AG09309 (cell line): ENCODE measurements around the gene RPL36.

Experiments
- DNase-seq: peaks from one replicate; pipeline ENCODE4 v3.0.0-alpha.2; 2010; ENCODE audit warnings: low read depth
- H3K4me3 ChIP-seq: 2 replicates; pipeline ENCODE4 v1.5.1; 2011; ENCODE audit warnings: mild to moderate bottlenecking, low read depth, low read length, moderate library complexity; ENCODE audit not compliant: control insufficient read depth
- TF ChIP-seq, protein P1 (sequence below): IDR thresholded peaks from 2 replicates; pipeline ENCODE4 v1.5.1; 2011; ENCODE audit warnings: mild to moderate bottlenecking, low read depth, low read length, inconsistent platforms; ENCODE audit not compliant: insufficient read depth, control insufficient read depth; ENCODE audit errors: missing control alignments

The RPL36 gene

DNA sequence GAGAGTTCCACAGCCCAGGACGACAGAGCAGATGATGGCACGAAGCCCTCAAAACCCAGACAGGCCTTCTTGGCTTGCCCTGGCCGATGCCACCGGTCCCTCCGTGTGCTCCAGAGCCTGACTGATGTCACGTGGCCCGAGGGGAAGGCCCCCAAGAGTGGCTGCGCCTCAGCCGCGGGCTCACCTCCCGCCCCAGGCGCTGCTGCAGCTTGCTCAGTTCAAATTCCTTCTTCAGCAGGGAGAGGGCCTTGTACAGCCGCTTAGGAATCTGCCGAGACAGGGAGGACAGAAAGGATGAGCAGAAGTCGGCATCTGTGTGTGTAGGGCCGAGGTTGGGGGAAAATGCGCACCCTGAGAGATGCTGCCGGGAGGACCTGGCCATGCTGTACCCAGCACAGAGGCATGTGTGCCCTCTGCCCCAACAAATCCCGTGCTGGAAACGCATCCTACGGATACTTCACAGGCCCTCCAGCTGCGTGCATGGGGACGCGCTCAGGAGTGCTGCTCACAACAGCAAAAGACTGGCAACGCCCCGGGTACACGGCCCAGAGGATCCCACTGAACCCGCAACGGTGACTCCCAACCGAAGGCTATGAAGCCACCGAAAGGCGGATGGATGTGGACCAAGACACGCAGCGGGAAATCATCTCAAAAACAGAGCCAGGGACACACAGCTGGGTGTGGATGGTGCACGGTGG, 16.9 kb downstream of the RPL36 start:
- no peak for DNase-seq
- no peak overlapping the region for H3K4me3 ChIP-seq
- TF ChIP-seq, protein P1, sequence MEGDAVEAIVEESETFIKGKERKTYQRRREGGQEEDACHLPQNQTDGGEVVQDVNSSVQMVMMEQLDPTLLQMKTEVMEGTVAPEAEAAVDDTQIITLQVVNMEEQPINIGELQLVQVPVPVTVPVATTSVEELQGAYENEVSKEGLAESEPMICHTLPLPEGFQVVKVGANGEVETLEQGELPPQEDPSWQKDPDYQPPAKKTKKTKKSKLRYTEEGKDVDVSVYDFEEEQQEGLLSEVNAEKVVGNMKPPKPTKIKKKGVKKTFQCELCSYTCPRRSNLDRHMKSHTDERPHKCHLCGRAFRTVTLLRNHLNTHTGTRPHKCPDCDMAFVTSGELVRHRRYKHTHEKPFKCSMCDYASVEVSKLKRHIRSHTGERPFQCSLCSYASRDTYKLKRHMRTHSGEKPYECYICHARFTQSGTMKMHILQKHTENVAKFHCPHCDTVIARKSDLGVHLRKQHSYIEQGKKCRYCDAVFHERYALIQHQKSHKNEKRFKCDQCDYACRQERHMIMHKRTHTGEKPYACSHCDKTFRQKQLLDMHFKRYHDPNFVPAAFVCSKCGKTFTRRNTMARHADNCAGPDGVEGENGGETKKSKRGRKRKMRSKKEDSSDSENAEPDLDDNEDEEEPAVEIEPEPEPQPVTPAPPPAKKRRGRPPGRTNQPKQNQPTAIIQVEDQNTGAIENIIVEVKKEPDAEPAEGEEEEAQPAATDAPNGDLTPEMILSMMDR = no peak

DNA sequence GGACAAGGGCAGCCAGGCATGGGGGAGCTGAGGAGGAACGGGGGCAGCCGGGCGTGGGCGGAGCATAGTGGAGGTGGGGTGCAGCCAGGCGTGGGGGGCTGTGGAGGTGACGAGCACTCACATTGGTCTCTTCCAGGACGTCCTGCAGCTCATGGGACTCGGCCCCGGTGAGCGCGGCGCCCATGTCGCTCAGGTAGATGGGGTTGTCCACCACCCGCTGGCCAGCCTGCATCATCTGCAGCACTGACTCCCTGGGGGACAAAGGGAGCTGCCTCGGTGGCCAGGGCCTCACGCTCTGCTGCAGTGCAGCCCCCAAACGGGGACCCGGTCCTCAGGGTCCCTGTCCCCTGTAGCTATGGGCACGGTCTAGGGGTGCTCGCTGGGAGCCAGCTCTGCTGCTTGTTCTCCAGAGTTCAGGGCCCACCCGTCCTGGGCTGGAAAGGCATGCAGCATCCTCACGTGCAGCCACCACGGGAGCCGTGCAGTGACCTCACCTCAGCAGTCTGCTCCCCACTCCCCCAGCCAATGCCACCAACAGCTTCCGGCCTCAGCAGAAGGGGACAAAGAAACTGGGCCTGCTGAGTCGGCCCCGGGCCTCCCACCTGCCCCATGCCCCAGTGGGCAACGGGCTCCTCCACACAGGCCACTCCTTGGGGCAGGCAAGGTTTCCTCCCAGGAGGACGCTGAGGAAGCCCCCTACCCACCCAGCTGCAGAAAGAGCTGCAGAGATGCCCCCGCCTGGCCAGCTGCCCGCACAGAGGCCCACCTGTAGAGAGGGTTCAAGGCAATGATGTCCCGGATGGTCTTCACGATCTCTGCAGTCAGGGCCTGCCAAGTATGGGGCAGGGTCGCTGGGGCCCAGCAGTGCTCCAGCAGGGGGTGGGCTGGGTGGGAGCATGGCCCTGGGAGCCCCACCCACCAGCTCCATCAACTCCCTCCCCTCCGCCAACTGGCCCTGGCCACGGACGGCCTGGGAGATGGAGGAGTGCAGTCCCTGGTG, 17.8 kb downstream of the RPL36 start:
- DNase-seq = no peak
- TF ChIP-seq, protein P1 = no peak
- H3K4me3 ChIP-seq = no peak overlapping the region

DNA sequence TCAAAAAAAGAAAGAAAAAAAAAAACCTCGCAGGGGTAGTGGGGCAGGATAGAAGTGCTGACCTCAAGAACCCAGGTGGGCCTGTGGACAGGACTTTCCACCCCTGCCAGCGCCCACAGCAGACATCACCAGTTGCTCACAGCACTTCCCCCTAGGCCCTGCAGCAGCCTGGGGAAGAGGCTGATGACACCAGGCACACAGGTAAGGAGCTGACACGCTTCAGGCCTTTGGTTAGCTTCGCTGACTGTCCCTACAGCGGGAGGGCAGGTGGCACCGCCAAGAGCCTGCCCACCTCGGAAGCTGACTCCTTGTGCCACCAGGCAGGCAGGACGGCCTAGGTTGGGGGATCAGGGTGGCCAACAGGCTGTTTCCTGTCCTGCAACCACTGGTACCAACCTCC, 20.9 kb downstream of the RPL36 start:
- H3K4me3 ChIP-seq = no peak overlapping the region
- DNase-seq = no peak
- TF ChIP-seq, protein P1 = no peak

DNA sequence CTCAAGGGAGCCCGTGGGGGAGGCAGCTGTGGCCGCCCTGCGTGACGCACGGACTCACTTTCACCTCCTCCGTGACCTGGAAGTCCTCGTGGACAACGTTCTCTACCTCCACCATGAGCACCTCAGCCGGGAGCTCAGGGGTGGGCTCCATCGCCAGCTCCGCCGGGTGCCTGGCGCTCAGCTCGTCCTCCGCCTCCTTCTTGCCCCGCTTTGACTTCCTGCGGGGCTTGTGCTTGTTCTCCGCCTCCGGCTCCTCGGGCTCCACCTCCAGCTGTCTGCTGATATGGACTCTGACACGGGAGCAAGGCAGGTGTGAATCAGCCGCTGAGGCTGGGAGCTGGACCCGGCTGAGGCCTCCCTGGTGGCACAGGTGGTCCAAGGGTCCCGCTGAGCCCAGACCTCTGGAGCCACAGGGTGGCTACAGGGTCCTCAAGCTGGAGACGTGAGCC, 21.6 kb downstream of the RPL36 start:
- H3K4me3 ChIP-seq = no peak overlapping the region
- TF ChIP-seq, protein P1 = no peak
- DNase-seq = no peak

DNA sequence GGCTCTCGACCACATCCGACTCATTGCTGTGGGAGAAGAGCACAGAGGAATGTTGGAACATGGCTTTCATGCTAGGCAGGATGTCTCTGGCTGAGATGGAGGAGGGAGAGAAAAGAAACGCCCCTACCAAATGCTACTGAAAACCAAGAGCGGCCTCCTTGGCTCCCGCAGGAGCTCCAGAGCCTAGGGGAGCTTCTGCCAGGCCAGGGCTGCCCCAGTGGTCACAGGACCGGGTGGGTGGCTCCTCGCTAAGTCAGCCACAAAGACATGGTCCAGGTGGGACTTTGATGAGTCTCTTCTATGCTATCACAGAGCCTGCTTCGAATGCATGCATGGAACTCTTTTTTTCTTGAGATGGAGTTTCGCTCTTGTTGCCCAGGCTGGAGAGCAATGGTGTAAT, 23.1 kb downstream of the RPL36 start:
- no peak for DNase-seq
- no peak overlapping the region for H3K4me3 ChIP-seq
- TF ChIP-seq, protein P1 = no peak

DNA sequence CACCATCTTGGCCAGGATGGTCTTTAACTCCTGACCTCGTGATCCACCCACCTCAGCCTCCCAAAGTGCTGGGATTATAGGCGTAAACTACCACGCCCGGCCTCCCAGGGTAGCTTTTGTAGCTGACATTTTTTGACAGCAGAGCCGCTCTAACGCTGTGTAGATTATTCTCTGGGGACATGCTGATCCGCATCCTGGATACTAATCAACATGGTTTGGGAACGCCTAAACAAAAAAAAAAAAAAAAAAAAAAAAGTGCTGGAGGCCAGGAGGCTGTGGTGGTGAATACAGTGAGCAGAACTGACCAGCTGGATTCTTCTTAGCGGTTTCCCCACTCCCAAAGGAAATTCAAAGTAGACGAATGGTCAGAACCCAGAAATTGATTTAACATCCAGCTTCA, 24.7 kb downstream of the RPL36 start:
- TF ChIP-seq, protein P1 = no peak

More for the DNA sequence above, 24.7 kb downstream of the RPL36 start:
- H3K4me3 ChIP-seq = no peak overlapping the region
- no peak for DNase-seq
